ENCODE data around the gene SLC29A2. TPM values are rescaled to one million over a fixed set of nuclear protein-coding genes. Genes with fewer than 3 reads are reported as not detected.

The SLC29A2 gene
- total RNA-seq, result 10 to 100 TPM in 2 of 8 experiments, 1 to 10 TPM in 5, under 1 TPM in 1; 0.56 to 15.7 (median 3.5) TPM

GRCh38 chr11:66371627-66372415 lies at the start of gene SLC29A2:
Gene SLC29A2, minus strand, starts transcription at chr11:66371760. Its CDS starts 169 bp downstream, at chr11:66371591.
- Histone ChIP-seq H3K4me3 (peak within 1 kb of the TSS; percentile 53 to 96 (median 73)), H3K4me1 (replicated peaks in 1 of 2) (peaks cover 7 to 8% of the 10 kb centered on the region in 2 donors), H3K27ac (peak within 1 kb of the TSS; percentile 36 to 59)
- ATAC-seq (replicated peaks in 6 of 8), result peak; percentile 51 to 88 (median 84)
- WGBS, 10 experiments, result 0 to 1% (median 0%) methylated on average over 2 to 18 of the region's 72 CpGs; no CpG with 5 or more reads in 5 of the 10 experiments
- in situ Hi-C loops (cut with MboI; ENCODE audit: low pct_unique_long_range_greater_than_20kb in 2 of 9, low sequenced_read_pairs in 9 of 9, unreplicated experiment in 9 of 9), result no loop called here

GRCh38 chr11:66420671-66421476 lies 49.3 kb upstream of the SLC29A2 start, which contains the start of gene NPAS4:
Gene NPAS4, plus strand, starts transcription at chr11:66421035. Its CDS starts 145 bp downstream, at chr11:66421180.
- ATAC-seq (replicated peaks in 6 of 8), result peak in 5 of 8 experiments; percentile 63 to 73 (median 69)
- in situ Hi-C loops (cut with MboI; ENCODE audit: low pct_unique_long_range_greater_than_20kb in 2 of 9, low sequenced_read_pairs in 9 of 9, unreplicated experiment in 9 of 9), result loop anchor here in 3 of 9 experiments (25.0 kb wide), 2 partner anchors 266 to 416 kb away; partner anchors contain the start of genes RBM4B (in 3 of the 3) and RCE1 (in 1 of the 3)
- peak within 1 kb of the TSS; percentile 28 to 40 (median 34) for H3K4me3 ChIP-seq

GRCh38 chr11:66419825-66420224 lies 48.3 kb upstream of the SLC29A2 start:
- in situ Hi-C loops (cut with MboI; ENCODE audit: low pct_unique_long_range_greater_than_20kb in 2 of 9, low sequenced_read_pairs in 9 of 9, unreplicated experiment in 9 of 9), result loop anchor here in 3 of 9 experiments (25.0 kb wide), 2 partner anchors 267 to 417 kb away; partner anchors contain the start of genes RBM4B (in 3 of the 3) and RCE1 (in 1 of the 3)
- H3K4me3 ChIP-seq, result peak overlapping the region; percentile 28 to 40 (median 34)
- 0 to 22% (median 10%) methylated on average over 1 to 3 of the region's 30 CpGs; no CpG with 5 or more reads in 4 of the 10 experiments for WGBS, 10 experiments
- H3K4me1 ChIP-seq (replicated peaks in 1 of 2), result peaks cover 24 to 40% of the 10 kb centered on the region in 2 donors
- ATAC-seq (replicated peaks in 6 of 8), result peak in 5 of 8 experiments; percentile 25 to 43 (median 37)
- H3K27ac ChIP-seq, result no peak overlapping the region

More at GRCh38 chr11:66420671-66421476, 49.3 kb upstream of the SLC29A2 start, which contains the start of gene NPAS4:
- 0 to 7% (median 0%) methylated on average over 1 to 16 of the region's 71 CpGs; no CpG with 5 or more reads in 5 of the 10 experiments for WGBS, 10 experiments
- peaks cover 24 to 40% of the 10 kb centered on the region in 2 donors for H3K4me1 ChIP-seq (replicated peaks in 1 of 2)
- no peak within 1 kb of the TSS for H3K27ac ChIP-seq

- Histone ChIP-seq H3K4me1 (replicated peaks in 1 of 2) (peaks cover 24 to 40% of the 10 kb centered on the region in 2 donors), H3K27ac (no peak overlapping the region), H3K4me3 (no peak overlapping the region)
- in situ Hi-C loops (cut with MboI; ENCODE audit: low pct_unique_long_range_greater_than_20kb in 2 of 9, low sequenced_read_pairs in 9 of 9, unreplicated experiment in 9 of 9), result loop anchor here in 3 of 9 experiments (25.0 kb wide), 2 partner anchors 268 to 418 kb away; partner anchors contain the start of genes RBM4B (in 3 of the 3) and RCE1 (in 1 of the 3)
- no peak for ATAC-seq (replicated peaks in 6 of 8)
- WGBS, 10 experiments, result 20 to 86% (median 41%) methylated on average over 1 of the region's 3 CpGs; no CpG with 5 or more reads in 6 of the 10 experiments
These were observed 47.4 kb upstream of the SLC29A2 start for GRCh38 chr11:66418986-66419308.

- H3K4me1 ChIP-seq (replicated peaks in 1 of 2), result peaks cover 24 to 36% of the 10 kb centered on the region in 2 donors
- in situ Hi-C loops (cut with MboI; ENCODE audit: low pct_unique_long_range_greater_than_20kb in 2 of 9, low sequenced_read_pairs in 9 of 9, unreplicated experiment in 9 of 9), result loop anchor here in 3 of 9 experiments (25.0 kb wide), 2 partner anchors 269 to 419 kb away; partner anchors contain the start of genes RBM4B (in 3 of the 3) and RCE1 (in 1 of the 3)
These were observed 46.8 kb upstream of the SLC29A2 start for GRCh38 chr11:66418168-66418985.

GRCh38 chr11:66417000-66417399 lies 45.4 kb upstream of the SLC29A2 start:
- Histone ChIP-seq H3K4me1 (replicated peaks in 1 of 2) (peaks cover 24 to 34% of the 10 kb centered on the region in 2 donors), H3K27ac (no peak overlapping the region), H3K4me3 (no peak overlapping the region)
- peak in 2 of 8 experiments; percentile 1 to 10 for ATAC-seq (replicated peaks in 6 of 8)
- WGBS, 10 experiments, result 37 to 78% (median 46%) methylated on average over 2 to 10 of the region's 11 CpGs; no CpG with 5 or more reads in 4 of the 10 experiments
- in situ Hi-C loops (cut with MboI; ENCODE audit: low pct_unique_long_range_greater_than_20kb in 2 of 9, low sequenced_read_pairs in 9 of 9, unreplicated experiment in 9 of 9), result loop anchor here in 3 of 9 experiments (25.0 kb wide), 2 partner anchors 270 to 420 kb away; partner anchors contain the start of genes RBM4B (in 3 of the 3) and RCE1 (in 1 of the 3)

More at GRCh38 chr11:66418168-66418985, 46.8 kb upstream of the SLC29A2 start:
- Histone ChIP-seq H3K27ac (no peak overlapping the region), H3K4me3 (no peak overlapping the region)
- WGBS, 10 experiments, result 0 to 15% (median 2%) methylated on average over 1 to 10 of the region's 16 CpGs; no CpG with 5 or more reads in 2 of the 10 experiments
- ATAC-seq (replicated peaks in 6 of 8), result peak; percentile 48 to 75 (median 68)

GRCh38 chr11:66415423-66415822 lies 43.9 kb upstream of the SLC29A2 start:
- Histone ChIP-seq H3K4me1 (replicated peaks in 1 of 2) (peaks cover 24 to 32% of the 10 kb centered on the region in 2 donors), H3K27ac (no peak overlapping the region), H3K4me3 (no peak overlapping the region)
- WGBS, 10 experiments, result 0 to 78% (median 33%) methylated on average over 1 to 2 of the region's 2 CpGs; no CpG with 5 or more reads in 3 of the 10 experiments
- no peak for ATAC-seq (replicated peaks in 6 of 8)
- in situ Hi-C loops (cut with MboI; ENCODE audit: low pct_unique_long_range_greater_than_20kb in 2 of 9, low sequenced_read_pairs in 9 of 9, unreplicated experiment in 9 of 9), result loop anchor here in 3 of 9 experiments (25.0 kb wide), 2 partner anchors 272 to 422 kb away; partner anchors contain the start of genes RBM4B (in 3 of the 3) and RCE1 (in 1 of the 3)

- Histone ChIP-seq H3K4me3 (no peak overlapping the region), H3K4me1 (replicated peaks in 1 of 2) (peaks cover 22 to 29% of the 10 kb centered on the region in 2 donors), H3K27ac (no peak overlapping the region)
- no peak for ATAC-seq (replicated peaks in 6 of 8)
- 26 to 89% (median 55%) methylated on average over 2 to 9 of the region's 12 CpGs; no CpG with 5 or more reads in 2 of the 10 experiments for WGBS, 10 experiments
- in situ Hi-C loops (cut with MboI; ENCODE audit: low pct_unique_long_range_greater_than_20kb in 2 of 9, low sequenced_read_pairs in 9 of 9, unreplicated experiment in 9 of 9), result loop anchor here in 3 of 9 experiments (25.0 kb wide), 2 partner anchors 273 to 423 kb away; partner anchors contain the start of genes RBM4B (in 3 of the 3) and RCE1 (in 1 of the 3)
These were observed 42.8 kb upstream of the SLC29A2 start for GRCh38 chr11:66414120-66414934.

GRCh38 chr11:66413167-66413566 lies 41.6 kb upstream of the SLC29A2 start:
- in situ Hi-C loops (cut with MboI; ENCODE audit: low pct_unique_long_range_greater_than_20kb in 2 of 9, low sequenced_read_pairs in 9 of 9, unreplicated experiment in 9 of 9), result loop anchor here in 3 of 9 experiments (25.0 kb wide), 2 partner anchors 274 to 424 kb away; partner anchors contain the start of genes RBM4B (in 3 of the 3) and RCE1 (in 1 of the 3)

GRCh38 chr11:66412110-66412509 lies 40.5 kb upstream of the SLC29A2 start:
- Histone ChIP-seq H3K4me3 (no peak overlapping the region), H3K4me1 (replicated peaks in 1 of 2) (peaks cover 6 to 11% of the 10 kb centered on the region in 2 donors), H3K27ac (no peak overlapping the region)
- 42 to 100% (median 71%) methylated on average over 1 to 6 of the region's 7 CpGs; no CpG with 5 or more reads in 4 of the 10 experiments for WGBS, 10 experiments
- no peak for ATAC-seq (replicated peaks in 6 of 8)
- in situ Hi-C loops (cut with MboI; ENCODE audit: low pct_unique_long_range_greater_than_20kb in 2 of 9, low sequenced_read_pairs in 9 of 9, unreplicated experiment in 9 of 9), result loop anchor here in 3 of 9 experiments (25.0 kb wide), 2 partner anchors 275 to 425 kb away; partner anchors contain the start of genes RBM4B (in 3 of the 3) and RCE1 (in 1 of the 3)

More at GRCh38 chr11:66413167-66413566, 41.6 kb upstream of the SLC29A2 start:
- whole genome bisulfite sequencing, 10 experiments, result 40 to 100% (median 83%) methylated on average over 1 to 6 of the region's 6 CpGs; no CpG with 5 or more reads in 3 of the 10 experiments
- Histone ChIP-seq H3K27ac (no peak overlapping the region), H3K4me3 (no peak overlapping the region), H3K4me1 (replicated peaks in 1 of 2) (peaks cover 16 to 21% of the 10 kb centered on the region in 2 donors)
- ATAC-seq (replicated peaks in 6 of 8), result no peak
